D341Med (cell line): ENCODE data around the gene TP53TG3C.
"Not testable (repeated sequence)": the region's sequence is repeated elsewhere in the genome, so short reads cannot be mapped to it uniquely, and the experiment has no call there.

Source experiments
- DNase-seq: peaks from one replicate; pipeline ENCODE4 v3.0.0; 2012; ENCODE audit warnings: low spot score

Gene TP53TG3C

GRCh38 chr16:33193926-33194325 is at the start of gene TP53TG3C:
TSS of gene TP53TG3C (plus strand) at chr16:33194226. CDS start at chr16:33194294, 68 bp downstream.
- DNase-seq, result not testable (repeated sequence)
